ENCODE measurements around the gene YTHDF1. TPM values are rescaled to one million over a fixed set of nuclear protein-coding genes. Genes with fewer than 3 reads are reported as not detected.

The YTHDF1 gene
- total RNA-seq, 1 experiment from 2014 or later = 196 TPM

- Histone ChIP-seq H3K4me1 (peaks cover 7% of the 10 kb centered on the region; the same call in 1 of the 2 replicates), H3K36me3 (ENCODE audit: control insufficient read depth, insufficient read depth, low read length) (no peaks in the 10 kb centered on the region), H3K9me3 (no peaks in the 10 kb centered on the region), H3K4me3 (ENCODE audit: low read depth, low read length) (no peak overlapping the region), H3K27me3 (replicated peaks; ENCODE audit: control insufficient read depth, insufficient read depth, low read length) (peaks cover 8% of the 10 kb centered on the region)
- H3K27me3 Mint-ChIP-seq (ENCODE audit: insufficient read depth, unreplicated experiment) = peaks cover 26% of the 10 kb centered on the region
- H3K27ac Mint-ChIP-seq (ENCODE audit: unreplicated experiment) = no peak overlapping the region
- H3K9me3 Mint-ChIP-seq (ENCODE audit: unreplicated experiment) = no peaks in the 10 kb centered on the region
- CTCF ChIA-PET = interaction anchor here (0.8 to 1.1 kb wide), 3 partner anchors 61 to 513 kb away, joined by 3 to 6 read pairs (median 4); no protein-coding TSS in a partner anchor
- H3K36me3 Mint-ChIP-seq (ENCODE audit: insufficient read depth, unreplicated experiment) = no peaks in the 10 kb centered on the region
- DNase-seq = peak in 1 of 2 experiments; percentile 43
- POLR2A ChIA-PET = no interaction called here
- no TSS peak for BruUV-seq (replicated peaks)
- no peak overlapping the region for H3K4me3 Mint-ChIP-seq (ENCODE audit: unreplicated experiment)
- no peaks in the 10 kb centered on the region for H3K4me1 Mint-ChIP-seq (ENCODE audit: low read depth, unreplicated experiment)
- no peak for TF ChIP-seq CTCF (IDR thresholded peaks at IDR 0.05; ENCODE audit: insufficient read depth in 1 of 2, low read depth in 1 of 2, low read length in 1 of 2, severe bottlenecking in 1 of 2, unreplicated experiment in 1 of 2)
- intact Hi-C loops (cut with micrococcal nuclease; ENCODE audit: unreplicated experiment) = loop anchor here (5.0 kb wide), 1 partner anchor 53 kb away; no protein-coding TSS in a partner anchor
Measured at GRCh38 chr20:63155266-63156165, 60.4 kb downstream of the YTHDF1 start.

- Mint-ChIP-seq H3K4me3 (ENCODE audit: unreplicated experiment) (no peak overlapping the region), H3K4me1 (ENCODE audit: low read depth, unreplicated experiment) (no peaks in the 10 kb centered on the region)
- H3K27me3 ChIP-seq (replicated peaks; ENCODE audit: control insufficient read depth, insufficient read depth, low read length) = peaks cover 8% of the 10 kb centered on the region
Measured at GRCh38 chr20:63154395-63154794, 61.5 kb downstream of the YTHDF1 start.

More at GRCh38 chr20:63154395-63154794, 61.5 kb downstream of the YTHDF1 start:
- no TSS peak for BruUV-seq (replicated peaks)
- TF ChIP-seq CTCF (IDR thresholded peaks at IDR 0.05; ENCODE audit: insufficient read depth in 1 of 2, low read depth in 1 of 2, low read length in 1 of 2, severe bottlenecking in 1 of 2, unreplicated experiment in 1 of 2) = no peak
- CTCF ChIA-PET = interaction anchor here (1.1 kb wide), 1 partner anchor 60 kb away, joined by 4 read pairs; no protein-coding TSS in a partner anchor
- intact Hi-C loops (cut with micrococcal nuclease; ENCODE audit: unreplicated experiment) = no loop called here
- H3K27ac Mint-ChIP-seq (ENCODE audit: unreplicated experiment) = no peak overlapping the region
- Histone ChIP-seq H3K4me3 (ENCODE audit: low read depth, low read length) (no peak overlapping the region), H3K36me3 (ENCODE audit: control insufficient read depth, insufficient read depth, low read length) (no peaks in the 10 kb centered on the region), H3K4me1 (peaks cover 7% of the 10 kb centered on the region; the same call in 1 of the 2 replicates), H3K9me3 (no peaks in the 10 kb centered on the region)
- POLR2A ChIA-PET = no interaction called here
- peak in 1 of 2 experiments; percentile 46 for DNase-seq
- H3K36me3 Mint-ChIP-seq (ENCODE audit: insufficient read depth, unreplicated experiment) = no peaks in the 10 kb centered on the region
- H3K9me3 Mint-ChIP-seq (ENCODE audit: unreplicated experiment) = no peaks in the 10 kb centered on the region
- peaks cover 32% of the 10 kb centered on the region for H3K27me3 Mint-ChIP-seq (ENCODE audit: insufficient read depth, unreplicated experiment)

Data from Caco-2 (cell line).